Left renal cortex interstitium (tissue), 4 donors: ENCODE data around the gene NUDT8. TPM values are rescaled to one million over a fixed set of nuclear protein-coding genes. Genes with fewer than 3 reads are reported as not detected.

ENCODE experiments used
- polyA plus RNA-seq, 4 donors: library from polyadenylated mRNA; unstranded; fragments of 120-200 nt; gene quantifications; one replicate each; pipeline ENCODE4 v1.2.1, GENCODE V29; 2013; ENCODE audit not compliant: insufficient read length in 4 of 4

The NUDT8 gene
- polyA plus RNA-seq, 4 donors, result 3.7 to 7.7 (median 6.6) TPM

Other genes with a start within 250 kb of the NUDT8 start
- gene RAD9A, start 238.0 kb downstream of the NUDT8 start, polyA plus RNA-seq, result 10 to 100 TPM; 16.7 to 34.8 (median 28.9) TPM
- 100 to 1,000 TPM; 150 to 187 (median 162) TPM for gene PPP1CA, start 228.1 kb downstream of the NUDT8 start, polyA plus RNA-seq
- gene TBC1D10C, start 225.9 kb downstream of the NUDT8 start, polyA plus RNA-seq, result 10 to 100 TPM in 2 of 4 donors, 1 to 10 TPM in 2; 3.0 to 11.7 (median 6.7) TPM
- gene CARNS1, start 214.3 kb downstream of the NUDT8 start, polyA plus RNA-seq, result 1 to 10 TPM; 1.3 to 5.0 (median 3.1) TPM
- gene RPS6KB2, start 201.4 kb downstream of the NUDT8 start, polyA plus RNA-seq, result 10 to 100 TPM; 40.5 to 48.6 (median 44.9) TPM
- gene PTPRCAP, start 192.3 kb downstream of the NUDT8 start, polyA plus RNA-seq, result 1 to 10 TPM; 1.3 to 2.5 (median 2.2) TPM
- 10 to 100 TPM; 57.9 to 94.3 (median 77.1) TPM for gene CORO1B, start 186.5 kb downstream of the NUDT8 start, polyA plus RNA-seq
- under 1 TPM in 1 of 4 donors, not detected in 3; 0.09 TPM for gene GPR152, start 177.2 kb downstream of the NUDT8 start, polyA plus RNA-seq
- gene CABP4, start 174.6 kb downstream of the NUDT8 start, polyA plus RNA-seq, result 1 to 10 TPM in 2 of 4 donors, under 1 TPM in 2; 0.35 to 1.9 (median 0.93) TPM
- 10 to 100 TPM; 41.7 to 80.2 (median 64.6) TPM for gene TMEM134, start 160.7 kb downstream of the NUDT8 start, polyA plus RNA-seq
- 10 to 100 TPM; 58.4 to 79.5 (median 70.7) TPM for gene AIP, start 146.9 kb downstream of the NUDT8 start, polyA plus RNA-seq
- 10 to 100 TPM; 27.5 to 41.0 (median 37.8) TPM for gene PITPNM1, start 124.6 kb downstream of the NUDT8 start, polyA plus RNA-seq
- 10 to 100 TPM; 34.0 to 68.5 (median 55.9) TPM for gene CDK2AP2, start 121.8 kb downstream of the NUDT8 start, polyA plus RNA-seq
- under 1 TPM; 0.30 to 0.68 (median 0.33) TPM for gene CABP2, start 106.5 kb downstream of the NUDT8 start, polyA plus RNA-seq
- 100 to 1,000 TPM; 694 to 850 (median 763) TPM for gene GSTP1, start 46.1 kb downstream of the NUDT8 start, polyA plus RNA-seq
- gene NDUFV1, start 23.0 kb downstream of the NUDT8 start, polyA plus RNA-seq, result 100 to 1,000 TPM; 154 to 243 (median 225) TPM
- gene TBX10, start 9.8 kb upstream of the NUDT8 start, polyA plus RNA-seq, result under 1 TPM in 2 of 4 donors, not detected in 2; 0.22 TPM
- gene ACY3, start 20.8 kb upstream of the NUDT8 start, polyA plus RNA-seq, result 10 to 100 TPM; 21.9 to 32.3 (median 27.4) TPM
- gene ALDH3B2, start 44.7 kb upstream of the NUDT8 start, polyA plus RNA-seq, result 1 to 10 TPM; 1.9 to 5.4 (median 2.3) TPM